ENCODE data around the gene RANBP2.

- TF ChIP-seq, protein P1, sequence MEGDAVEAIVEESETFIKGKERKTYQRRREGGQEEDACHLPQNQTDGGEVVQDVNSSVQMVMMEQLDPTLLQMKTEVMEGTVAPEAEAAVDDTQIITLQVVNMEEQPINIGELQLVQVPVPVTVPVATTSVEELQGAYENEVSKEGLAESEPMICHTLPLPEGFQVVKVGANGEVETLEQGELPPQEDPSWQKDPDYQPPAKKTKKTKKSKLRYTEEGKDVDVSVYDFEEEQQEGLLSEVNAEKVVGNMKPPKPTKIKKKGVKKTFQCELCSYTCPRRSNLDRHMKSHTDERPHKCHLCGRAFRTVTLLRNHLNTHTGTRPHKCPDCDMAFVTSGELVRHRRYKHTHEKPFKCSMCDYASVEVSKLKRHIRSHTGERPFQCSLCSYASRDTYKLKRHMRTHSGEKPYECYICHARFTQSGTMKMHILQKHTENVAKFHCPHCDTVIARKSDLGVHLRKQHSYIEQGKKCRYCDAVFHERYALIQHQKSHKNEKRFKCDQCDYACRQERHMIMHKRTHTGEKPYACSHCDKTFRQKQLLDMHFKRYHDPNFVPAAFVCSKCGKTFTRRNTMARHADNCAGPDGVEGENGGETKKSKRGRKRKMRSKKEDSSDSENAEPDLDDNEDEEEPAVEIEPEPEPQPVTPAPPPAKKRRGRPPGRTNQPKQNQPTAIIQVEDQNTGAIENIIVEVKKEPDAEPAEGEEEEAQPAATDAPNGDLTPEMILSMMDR (IDR thresholded peaks at IDR 0.05): no peak
- peak; percentile 20 for TF ChIP-seq EP300 (IDR thresholded peaks at IDR 0.05; ENCODE audit: low read depth)
- peak; percentile 98 to 99 (median 99) for TF ChIP-seq POLR2AphosphoS5 (IDR thresholded peaks at IDR 0.05)
- TF ChIP-seq POLR2A (IDR thresholded peaks at IDR 0.05): peak; percentile 96
Observed at GRCh38 chr2:108719149-108720044, at the start of gene RANBP2.

Measured in transverse colon (tissue), 4 donors.